Measurements from ENCODE around the gene DEAF1. TPM values are rescaled to one million over a fixed set of nuclear protein-coding genes. Genes with fewer than 3 reads are reported as not detected.

Gene DEAF1
- total and polyA plus RNA-seq, 2 experiments from 2014 or later = 42.6 to 47.8 TPM

DNA sequence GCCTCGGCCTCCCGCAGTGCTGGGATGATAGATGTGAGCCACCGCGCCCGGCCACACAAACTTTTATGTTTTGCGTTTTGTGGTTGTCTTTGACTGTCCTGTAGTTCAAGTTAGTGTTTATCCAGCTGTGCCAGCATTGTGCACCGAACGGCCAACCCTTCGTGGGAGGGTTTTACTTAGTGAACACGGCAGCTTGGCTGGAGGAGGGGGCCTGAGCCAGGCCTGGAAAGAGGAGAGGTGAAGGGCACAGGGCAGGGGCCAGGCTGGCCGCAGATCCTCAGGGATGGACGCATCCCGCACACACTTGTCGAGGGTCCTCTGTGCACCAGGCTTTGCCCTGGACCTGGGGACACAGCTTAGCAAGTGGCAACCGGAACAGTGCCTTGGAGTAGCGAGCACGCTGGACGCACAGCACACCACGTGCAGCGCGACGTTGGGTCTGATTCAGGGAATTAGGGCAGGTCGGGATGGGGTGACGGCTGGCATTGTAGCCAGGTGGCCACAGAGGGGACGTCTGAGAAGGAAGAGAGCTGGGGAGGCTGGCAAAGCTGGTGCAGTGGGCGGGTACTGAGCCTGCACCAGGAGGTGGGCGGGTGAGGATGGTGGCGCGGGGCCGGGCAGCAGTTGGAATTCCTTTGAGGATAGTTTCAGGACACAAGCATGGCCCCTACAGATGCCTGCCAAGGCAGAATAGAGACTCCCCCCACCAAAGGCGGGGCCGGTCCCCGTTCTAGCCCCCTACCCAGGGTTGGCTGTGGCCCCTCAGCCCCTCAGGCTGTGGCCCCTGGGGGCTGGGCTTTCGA is 24.4 kb upstream of the DEAF1 start:
- H3K9me2 ChIP-seq (ENCODE audit: insufficient read depth) = no peaks in the 10 kb centered on the region
- Mint-ChIP-seq H3K27ac (no peak overlapping the region), H3K36me3 (ENCODE audit: low read depth) (no peaks in the 10 kb centered on the region; the same call in 2 of the 3 replicates), H3K4me3 (no peak overlapping the region), H3K27me3 (ENCODE audit: insufficient read depth, low read depth, poor library complexity) (peaks cover 9% of the 10 kb centered on the region), H3K4me1 (peaks cover 2% of the 10 kb centered on the region; the same call in 2 of the 3 replicates), H3K9me3 (peaks cover 7% of the 10 kb centered on the region; the same call in 2 of the 3 replicates)
- no peak for TF ChIP-seq STAT1 (IDR thresholded peaks at IDR 0.05; ENCODE audit: unreplicated experiment)
- TF ChIP-seq, protein P1, sequence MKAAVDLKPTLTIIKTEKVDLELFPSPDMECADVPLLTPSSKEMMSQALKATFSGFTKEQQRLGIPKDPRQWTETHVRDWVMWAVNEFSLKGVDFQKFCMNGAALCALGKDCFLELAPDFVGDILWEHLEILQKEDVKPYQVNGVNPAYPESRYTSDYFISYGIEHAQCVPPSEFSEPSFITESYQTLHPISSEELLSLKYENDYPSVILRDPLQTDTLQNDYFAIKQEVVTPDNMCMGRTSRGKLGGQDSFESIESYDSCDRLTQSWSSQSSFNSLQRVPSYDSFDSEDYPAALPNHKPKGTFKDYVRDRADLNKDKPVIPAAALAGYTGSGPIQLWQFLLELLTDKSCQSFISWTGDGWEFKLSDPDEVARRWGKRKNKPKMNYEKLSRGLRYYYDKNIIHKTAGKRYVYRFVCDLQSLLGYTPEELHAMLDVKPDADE (IDR thresholded peaks at IDR 0.05) = no peak
- TF ChIP-seq JUNB (IDR thresholded peaks at IDR 0.05; ENCODE audit: unreplicated experiment) = no peak
- TF ChIP-seq, protein P2, sequence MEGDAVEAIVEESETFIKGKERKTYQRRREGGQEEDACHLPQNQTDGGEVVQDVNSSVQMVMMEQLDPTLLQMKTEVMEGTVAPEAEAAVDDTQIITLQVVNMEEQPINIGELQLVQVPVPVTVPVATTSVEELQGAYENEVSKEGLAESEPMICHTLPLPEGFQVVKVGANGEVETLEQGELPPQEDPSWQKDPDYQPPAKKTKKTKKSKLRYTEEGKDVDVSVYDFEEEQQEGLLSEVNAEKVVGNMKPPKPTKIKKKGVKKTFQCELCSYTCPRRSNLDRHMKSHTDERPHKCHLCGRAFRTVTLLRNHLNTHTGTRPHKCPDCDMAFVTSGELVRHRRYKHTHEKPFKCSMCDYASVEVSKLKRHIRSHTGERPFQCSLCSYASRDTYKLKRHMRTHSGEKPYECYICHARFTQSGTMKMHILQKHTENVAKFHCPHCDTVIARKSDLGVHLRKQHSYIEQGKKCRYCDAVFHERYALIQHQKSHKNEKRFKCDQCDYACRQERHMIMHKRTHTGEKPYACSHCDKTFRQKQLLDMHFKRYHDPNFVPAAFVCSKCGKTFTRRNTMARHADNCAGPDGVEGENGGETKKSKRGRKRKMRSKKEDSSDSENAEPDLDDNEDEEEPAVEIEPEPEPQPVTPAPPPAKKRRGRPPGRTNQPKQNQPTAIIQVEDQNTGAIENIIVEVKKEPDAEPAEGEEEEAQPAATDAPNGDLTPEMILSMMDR (conservative IDR thresholded peaks at IDR 0.05; ENCODE audit: low read depth in 2 of 2) = no peak
- TF ChIP-seq EZH2 (IDR thresholded peaks at IDR 0.05; ENCODE audit: low read depth, unreplicated experiment) = no peak
- TF ChIP-seq POLR2AphosphoS5 (IDR thresholded peaks at IDR 0.05; ENCODE audit: low read depth) = no peak
- TF ChIP-seq ZNF114 (CRISPR knock-in tag; IDR thresholded peaks at IDR 0.05) = no peak
- TF ChIP-seq EZH2phosphoT487 (IDR thresholded peaks at IDR 0.05; ENCODE audit: unreplicated experiment) = no peak
- no peak for TF ChIP-seq CREB1 (CRISPR knock-in tag; IDR thresholded peaks at IDR 0.05; ENCODE audit: low read depth)
- TF ChIP-seq, protein P3, sequence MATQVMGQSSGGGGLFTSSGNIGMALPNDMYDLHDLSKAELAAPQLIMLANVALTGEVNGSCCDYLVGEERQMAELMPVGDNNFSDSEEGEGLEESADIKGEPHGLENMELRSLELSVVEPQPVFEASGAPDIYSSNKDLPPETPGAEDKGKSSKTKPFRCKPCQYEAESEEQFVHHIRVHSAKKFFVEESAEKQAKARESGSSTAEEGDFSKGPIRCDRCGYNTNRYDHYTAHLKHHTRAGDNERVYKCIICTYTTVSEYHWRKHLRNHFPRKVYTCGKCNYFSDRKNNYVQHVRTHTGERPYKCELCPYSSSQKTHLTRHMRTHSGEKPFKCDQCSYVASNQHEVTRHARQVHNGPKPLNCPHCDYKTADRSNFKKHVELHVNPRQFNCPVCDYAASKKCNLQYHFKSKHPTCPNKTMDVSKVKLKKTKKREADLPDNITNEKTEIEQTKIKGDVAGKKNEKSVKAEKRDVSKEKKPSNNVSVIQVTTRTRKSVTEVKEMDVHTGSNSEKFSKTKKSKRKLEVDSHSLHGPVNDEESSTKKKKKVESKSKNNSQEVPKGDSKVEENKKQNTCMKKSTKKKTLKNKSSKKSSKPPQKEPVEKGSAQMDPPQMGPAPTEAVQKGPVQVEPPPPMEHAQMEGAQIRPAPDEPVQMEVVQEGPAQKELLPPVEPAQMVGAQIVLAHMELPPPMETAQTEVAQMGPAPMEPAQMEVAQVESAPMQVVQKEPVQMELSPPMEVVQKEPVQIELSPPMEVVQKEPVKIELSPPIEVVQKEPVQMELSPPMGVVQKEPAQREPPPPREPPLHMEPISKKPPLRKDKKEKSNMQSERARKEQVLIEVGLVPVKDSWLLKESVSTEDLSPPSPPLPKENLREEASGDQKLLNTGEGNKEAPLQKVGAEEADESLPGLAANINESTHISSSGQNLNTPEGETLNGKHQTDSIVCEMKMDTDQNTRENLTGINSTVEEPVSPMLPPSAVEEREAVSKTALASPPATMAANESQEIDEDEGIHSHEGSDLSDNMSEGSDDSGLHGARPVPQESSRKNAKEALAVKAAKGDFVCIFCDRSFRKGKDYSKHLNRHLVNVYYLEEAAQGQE (IDR thresholded peaks at IDR 0.05; ENCODE audit: unreplicated experiment) = no peak
- H3K4me1 ChIP-seq (ENCODE audit: insufficient read depth) = no peaks in the 10 kb centered on the region; the same call in 1 of the 2 replicates
- no peaks in the 10 kb centered on the region for H4K20me1 ChIP-seq (replicated peaks; ENCODE audit: insufficient read depth)
- H3K27ac ChIP-seq (ENCODE audit: low read depth) = no peak overlapping the region
- ATAC-seq (no peak), DNase-seq (ENCODE audit: low spot score) (no peak)
- H3F3A ChIP-seq (replicated peaks; ENCODE audit: low read depth) = 0 out of 2 replicates have a peak, but pooled peaks cover 15% of the 10 kb centered on the region
- no peaks in the 10 kb centered on the region for H3K27me3 ChIP-seq (ENCODE audit: insufficient read depth)
- no peak overlapping the region for H2AFZ ChIP-seq
- no peak overlapping the region for H3K4me2 ChIP-seq
- H3K36me3 ChIP-seq (ENCODE audit: insufficient read depth) = no peaks in the 10 kb centered on the region
- no peaks in the 10 kb centered on the region for H3K79me2 ChIP-seq (replicated peaks; ENCODE audit: insufficient read depth)
- no peak overlapping the region for H3K4me3 ChIP-seq

Data from GM23338 (cell line).